ENCODE measurements around the gene PLBD2. TPM values are rescaled to one million over a fixed set of nuclear protein-coding genes. Genes with fewer than 3 reads are reported as not detected.

Gene PLBD2, protein sequence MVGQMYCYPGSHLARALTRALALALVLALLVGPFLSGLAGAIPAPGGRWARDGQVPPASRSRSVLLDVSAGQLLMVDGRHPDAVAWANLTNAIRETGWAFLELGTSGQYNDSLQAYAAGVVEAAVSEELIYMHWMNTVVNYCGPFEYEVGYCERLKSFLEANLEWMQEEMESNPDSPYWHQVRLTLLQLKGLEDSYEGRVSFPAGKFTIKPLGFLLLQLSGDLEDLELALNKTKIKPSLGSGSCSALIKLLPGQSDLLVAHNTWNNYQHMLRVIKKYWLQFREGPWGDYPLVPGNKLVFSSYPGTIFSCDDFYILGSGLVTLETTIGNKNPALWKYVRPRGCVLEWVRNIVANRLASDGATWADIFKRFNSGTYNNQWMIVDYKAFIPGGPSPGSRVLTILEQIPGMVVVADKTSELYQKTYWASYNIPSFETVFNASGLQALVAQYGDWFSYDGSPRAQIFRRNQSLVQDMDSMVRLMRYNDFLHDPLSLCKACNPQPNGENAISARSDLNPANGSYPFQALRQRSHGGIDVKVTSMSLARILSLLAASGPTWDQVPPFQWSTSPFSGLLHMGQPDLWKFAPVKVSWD
- 10 to 100 TPM; 10.2 to 10.5 TPM for total RNA-seq

DNA sequence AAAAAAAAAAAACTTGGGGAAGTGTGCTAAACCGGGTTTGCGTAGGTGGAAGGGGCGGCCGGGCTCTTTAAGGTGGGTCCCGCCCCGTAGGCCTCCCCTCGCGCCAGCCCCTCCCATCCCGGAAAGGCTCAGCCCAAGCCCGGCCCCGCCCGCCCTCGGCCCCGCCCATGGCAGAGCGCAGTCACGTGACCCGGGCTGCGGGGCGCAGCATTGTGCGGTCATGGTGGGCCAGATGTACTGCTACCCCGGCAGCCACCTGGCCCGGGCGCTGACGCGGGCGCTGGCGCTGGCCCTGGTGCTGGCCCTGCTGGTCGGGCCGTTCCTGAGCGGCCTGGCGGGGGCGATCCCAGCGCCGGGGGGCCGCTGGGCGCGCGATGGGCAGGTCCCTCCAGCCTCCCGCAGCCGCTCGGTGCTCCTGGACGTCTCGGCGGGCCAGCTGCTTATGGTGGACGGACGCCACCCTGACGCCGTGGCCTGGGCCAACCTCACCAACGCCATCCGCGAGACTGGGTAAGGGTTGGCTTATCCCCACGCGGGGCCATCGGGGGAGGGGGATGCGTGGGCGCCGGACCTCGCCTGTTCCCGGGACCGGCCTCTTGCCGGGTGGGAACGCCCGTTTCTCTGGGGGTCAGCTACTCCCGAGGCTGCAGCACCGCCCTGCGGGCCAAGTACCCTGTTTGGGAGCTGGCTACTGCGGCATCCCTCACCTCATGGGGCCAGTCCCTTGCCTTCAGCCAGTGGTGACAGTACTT lies at the start of gene PLBD2:
TSS of gene PLBD2 (plus strand) at position 207 of the 752 bp plus-strand sequence. CDS start at position 221, 14 bp downstream.

DNA sequence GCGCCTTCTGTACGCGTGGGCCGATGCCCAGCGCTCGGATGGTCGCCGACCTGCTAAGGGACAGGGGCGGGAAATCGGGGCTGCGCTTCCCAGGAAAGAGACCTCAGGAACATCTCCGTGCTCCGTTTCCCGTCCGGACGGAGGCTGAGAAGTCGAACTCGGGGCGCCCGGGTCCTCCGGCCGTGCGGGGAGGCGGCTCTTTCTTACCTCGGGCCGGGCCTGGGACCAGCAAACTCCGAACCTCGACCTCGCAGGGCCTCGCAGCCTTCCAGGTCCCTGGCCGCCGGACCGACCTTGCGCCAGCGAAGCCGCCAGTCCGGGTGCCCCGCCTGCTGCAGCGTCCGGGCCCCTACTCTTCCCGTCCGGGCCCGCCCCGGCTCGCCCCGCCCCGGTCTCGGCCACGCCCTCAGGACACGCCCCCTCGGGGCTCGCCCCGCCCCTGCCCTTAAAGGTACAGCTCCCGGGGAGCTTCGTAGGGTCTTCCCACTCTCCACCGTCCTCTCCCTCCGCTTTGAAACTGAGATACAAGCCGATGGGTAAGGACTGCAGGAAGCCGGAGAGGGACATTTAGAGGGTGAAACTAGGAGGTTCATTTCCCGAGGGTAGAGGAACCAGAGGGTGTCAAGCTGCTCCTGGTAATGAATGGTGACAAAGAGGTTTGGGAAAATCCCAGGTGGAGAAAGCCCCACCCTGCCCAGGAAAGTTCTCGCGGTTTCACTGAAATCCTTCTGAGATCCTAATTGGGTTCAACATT lies 23.4 kb upstream of the PLBD2 start, which contains the start of gene SLC8B1:
TSS of gene SLC8B1 (minus strand) at position 324 of the 754 bp plus-strand sequence. CDS start 2,231 bp downstream, outside the sequence.

DNA sequence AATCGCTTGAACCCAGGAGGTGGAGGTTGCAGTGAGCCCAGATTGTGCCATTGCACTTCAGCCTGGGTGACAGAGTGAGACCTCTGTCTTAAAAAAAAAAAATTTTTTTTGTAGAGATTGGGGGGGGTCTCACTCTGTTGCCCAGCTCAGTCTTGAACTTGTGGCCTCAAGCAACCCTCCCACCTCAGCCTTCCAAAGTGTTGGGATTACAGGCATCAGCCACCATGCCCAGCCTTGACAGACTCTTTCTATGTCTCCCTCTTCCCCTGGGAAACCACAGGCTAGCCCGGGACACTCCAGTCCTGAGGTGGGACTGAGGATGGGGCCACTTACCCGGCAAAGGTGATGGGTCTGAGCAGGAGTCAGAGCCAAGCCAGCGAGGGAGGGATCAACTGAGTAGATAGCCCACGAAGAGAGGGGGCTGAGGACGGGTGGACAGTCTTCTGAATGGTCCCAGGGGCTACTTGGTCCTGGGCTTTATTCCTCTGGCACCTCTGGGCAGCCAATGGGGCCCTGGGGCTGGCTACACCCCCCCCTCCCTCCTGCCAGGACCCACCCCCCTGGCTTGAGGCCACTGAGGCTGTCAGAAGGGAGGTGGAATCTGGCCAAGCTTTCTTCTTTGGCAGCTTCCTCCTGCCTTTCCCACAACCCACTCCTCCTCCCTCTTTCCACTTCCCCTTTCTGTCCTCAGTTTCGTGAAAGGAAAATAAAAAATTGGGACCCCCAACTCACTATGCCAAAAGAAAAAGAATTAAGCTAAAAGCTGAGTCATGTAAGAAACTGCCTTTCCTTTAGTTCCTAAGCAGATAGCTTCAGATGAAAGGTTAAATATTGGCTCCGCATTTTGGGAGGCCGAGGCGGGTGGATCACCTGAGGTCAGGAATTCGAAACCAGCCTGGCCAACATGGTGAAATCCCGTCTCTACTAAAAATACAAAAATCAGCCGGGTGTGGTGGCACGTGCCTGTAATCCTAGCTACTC lies 45.3 kb downstream of the PLBD2 start, which contains the start of gene SDS:
TSS of gene SDS (minus strand) at position 453 of the 981 bp plus-strand sequence. CDS start 4,179 bp downstream, outside the sequence.

DNA sequence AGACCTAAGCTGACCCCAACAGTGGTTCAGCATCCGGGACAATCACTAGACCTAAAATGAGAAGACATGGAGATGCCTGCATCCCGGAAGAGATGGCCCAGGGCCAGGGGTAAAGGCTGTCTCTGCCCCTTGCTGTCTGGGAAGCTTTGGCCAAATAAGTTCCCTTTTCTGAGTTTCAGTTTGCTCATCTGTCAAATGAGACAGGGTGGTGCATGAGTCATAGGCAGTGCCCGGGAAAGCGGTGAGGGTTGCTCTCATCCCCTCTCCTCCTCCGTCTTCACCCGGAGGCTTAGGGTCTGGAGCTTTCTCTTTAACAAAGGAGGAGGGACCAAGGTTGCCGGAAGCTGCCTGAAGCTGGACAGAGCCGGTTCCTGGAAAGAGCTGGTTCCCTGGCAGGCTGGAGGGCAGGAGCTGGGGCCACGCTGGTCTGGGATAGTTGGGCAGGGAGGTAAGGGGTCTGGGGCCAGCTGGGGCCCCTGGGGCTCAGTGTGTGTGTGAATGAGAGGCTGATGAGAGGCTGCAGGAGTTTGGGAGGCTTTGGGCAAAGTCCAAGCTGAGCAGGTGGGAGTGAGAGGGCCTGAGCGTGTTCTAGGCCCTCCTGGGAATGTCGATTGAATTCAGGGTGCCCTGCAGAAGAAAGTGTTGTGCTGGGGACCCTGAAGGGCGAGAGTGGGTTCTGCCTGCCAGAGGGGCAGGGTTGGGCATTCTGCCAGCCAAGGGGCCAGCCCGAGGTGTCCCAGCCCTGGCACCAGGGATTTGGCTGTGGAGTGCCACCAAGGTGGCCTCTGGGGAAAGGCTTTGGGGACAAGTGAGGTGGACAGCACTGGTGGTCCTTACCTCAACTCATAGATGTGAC lies 63.9 kb downstream of the PLBD2 start, which contains the start of gene SDSL:
TSS of gene SDSL (plus strand) at position 351 of the 856 bp plus-strand sequence. CDS start 5,603 bp downstream, outside the sequence.

Other genes with a start within 250 kb of the PLBD2 start
- gene RASAL1, start 222.8 kb upstream of the PLBD2 start, total RNA-seq: under 1 TPM; 0.38 to 0.53 TPM
- gene CFAP73, start 208.9 kb upstream of the PLBD2 start, total RNA-seq: 1 to 10 TPM in 1 of 2 experiments, under 1 TPM in 1; 0.94 to 1.1 TPM
- gene DDX54, start 173.1 kb upstream of the PLBD2 start, total RNA-seq: 10 to 100 TPM; 67.4 to 71.1 TPM
- 10 to 100 TPM; 13.3 to 17.6 TPM for gene RITA1, start 172.9 kb upstream of the PLBD2 start, total RNA-seq
- 10 to 100 TPM; 27.3 to 29.0 TPM for gene TPCN1, start 137.1 kb upstream of the PLBD2 start, total RNA-seq
- gene SLC8B1, start 23.5 kb upstream of the PLBD2 start, total RNA-seq: 10 to 100 TPM; 34.4 to 35.4 TPM
- gene SDS, start 45.3 kb downstream of the PLBD2 start, total RNA-seq: not detected
- gene SDSL, start 63.8 kb downstream of the PLBD2 start, total RNA-seq: not detected
- not detected for gene LHX5, start 113.3 kb downstream of the PLBD2 start, total RNA-seq